GM20431 (cell line): ENCODE measurements around the gene AFF2.
"Not testable (repeated sequence)": the region's sequence is repeated elsewhere in the genome, so short reads cannot be mapped to it uniquely, and the experiment has no call there.

ENCODE experiments used
- in situ Hi-C: fragments of 300-500 bp; cut with MseI, MboI; formaldehyde crosslinking; loops from one replicate; pipeline ENCODE4 v1.15.0; 2020; ENCODE audit warnings: low sequenced_read_pairs; ENCODE audit not compliant: unreplicated experiment

Gene AFF2

DNA sequence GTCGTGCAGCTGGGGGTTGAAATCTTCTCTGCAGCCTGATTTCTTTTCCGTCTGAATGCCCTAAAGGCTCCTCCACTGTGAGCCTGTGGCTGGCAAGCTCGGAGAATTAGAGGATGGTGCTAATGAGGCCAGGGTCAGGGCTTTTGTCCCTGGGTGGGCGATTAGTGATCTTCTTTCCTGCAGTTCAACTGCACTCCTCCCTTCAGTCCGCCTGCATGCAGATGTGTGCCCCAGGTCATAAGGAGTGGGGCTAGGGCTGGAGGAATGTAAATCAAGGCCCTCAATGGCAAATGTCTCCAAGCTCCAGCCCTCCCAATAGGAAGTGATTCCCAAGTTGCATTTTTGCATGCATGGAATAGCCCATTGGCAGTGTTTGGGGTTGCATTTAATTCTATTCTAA, 405.0 kb downstream of the AFF2 start:
- in situ Hi-C loops: no loop called here

GRCh38 chrX:148906628-148907027, 406.2 kb downstream of the AFF2 start:
- in situ Hi-C loops: not testable (repeated sequence)

- in situ Hi-C loops: no loop called here
These were observed 409.3 kb downstream of the AFF2 start for GRCh38 chrX:148909758-148910157.

DNA sequence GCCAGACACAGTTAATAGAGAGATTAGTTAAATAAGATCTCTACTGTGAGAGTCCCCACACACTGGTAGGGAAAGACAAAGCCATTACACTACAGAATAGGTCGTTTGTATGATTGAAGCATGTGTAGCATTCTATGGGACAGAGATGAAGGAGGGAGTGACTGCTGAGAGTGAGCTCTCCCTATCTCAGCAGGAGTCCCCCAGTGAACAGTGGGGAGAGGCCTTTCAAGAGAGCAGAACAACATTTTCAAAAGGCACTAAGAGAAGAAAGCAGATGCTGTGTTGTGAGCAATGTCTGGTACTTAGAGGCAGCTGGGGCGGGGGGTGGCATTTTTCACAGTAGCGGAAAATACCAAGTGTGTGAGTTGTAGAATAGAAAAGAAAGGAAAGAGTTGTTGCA, 413.6 kb downstream of the AFF2 start:
- in situ Hi-C loops: no loop called here

DNA sequence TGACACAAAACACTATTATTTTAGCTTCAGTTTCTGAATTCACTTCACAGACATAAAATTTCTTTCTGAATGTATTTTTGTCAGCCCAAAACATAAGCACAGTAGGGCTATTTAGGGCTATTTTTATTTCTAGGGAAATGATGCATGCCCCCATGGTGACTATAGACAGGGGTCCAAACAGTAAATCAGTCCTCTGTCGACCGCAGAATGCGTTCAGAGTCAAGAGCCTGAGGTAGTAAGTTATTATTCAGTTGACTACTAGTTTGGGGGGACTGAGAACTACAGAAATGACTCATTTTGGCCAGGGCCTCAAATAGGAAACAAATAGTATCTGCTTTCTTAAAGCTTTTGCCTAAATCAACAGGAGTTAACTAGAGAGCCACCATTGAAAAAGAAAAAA, 414.4 kb downstream of the AFF2 start:
- in situ Hi-C loops: no loop called here

DNA sequence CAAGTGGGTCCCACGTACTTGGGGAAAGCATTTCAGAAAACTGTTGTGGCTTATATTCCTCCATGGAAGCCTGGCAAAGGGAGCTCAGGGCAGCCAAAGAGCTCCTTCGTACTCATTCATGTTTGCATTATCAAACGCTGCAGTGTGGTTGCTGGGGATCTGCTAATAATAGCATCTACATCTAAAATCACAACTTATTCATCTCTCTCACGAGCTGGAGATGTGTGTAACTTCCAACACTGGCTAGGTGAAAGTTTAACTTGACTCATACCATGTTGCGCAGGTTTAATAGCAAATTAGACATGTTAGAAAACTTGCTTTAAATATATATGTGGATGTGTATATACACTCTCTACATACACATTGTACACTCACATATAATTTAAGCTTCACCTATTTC, 415.1 kb downstream of the AFF2 start:
- in situ Hi-C loops: no loop called here

DNA sequence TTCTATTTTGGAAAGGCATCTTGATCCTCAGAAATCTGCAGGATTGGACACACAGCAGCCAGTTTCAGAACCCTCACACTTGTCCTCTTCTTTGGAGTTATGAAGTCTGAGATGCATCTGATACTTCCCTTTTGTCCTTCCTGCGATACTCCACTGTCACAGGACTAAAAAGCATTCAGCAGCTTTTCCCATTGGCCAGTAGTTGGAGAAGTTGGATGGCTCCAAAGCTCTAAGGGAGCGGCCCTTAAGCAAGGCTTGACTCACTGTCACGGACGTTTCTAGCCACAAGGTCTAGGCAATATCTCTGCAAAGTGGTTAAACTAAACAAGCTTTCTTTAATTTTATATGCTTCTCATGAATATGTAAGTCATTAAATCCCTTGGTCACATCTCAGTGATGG, 417.0 kb downstream of the AFF2 start:
- in situ Hi-C loops: no loop called here

DNA sequence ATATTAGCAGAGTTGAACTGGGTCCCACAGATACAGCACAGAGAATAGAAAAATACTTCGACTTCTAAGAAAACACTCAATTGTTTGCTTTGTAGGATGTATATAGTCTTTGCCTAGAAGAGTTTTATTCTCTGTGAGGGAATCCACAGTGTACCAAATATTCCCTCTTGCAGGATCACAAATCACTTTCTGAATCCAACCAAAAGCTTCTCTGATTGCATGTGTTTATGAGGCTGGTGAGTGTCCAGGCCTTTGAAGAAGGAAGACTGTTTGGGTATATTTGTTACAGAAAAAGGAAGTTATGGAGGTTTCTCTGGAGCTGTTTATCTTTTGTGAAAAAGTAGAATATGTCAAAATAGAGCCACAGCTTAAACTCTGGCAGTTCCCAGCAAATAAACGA, 423.2 kb downstream of the AFF2 start:
- in situ Hi-C loops: no loop called here

GRCh38 chrX:148926371-148926770, 426.0 kb downstream of the AFF2 start:
- in situ Hi-C loops: no loop called here

DNA sequence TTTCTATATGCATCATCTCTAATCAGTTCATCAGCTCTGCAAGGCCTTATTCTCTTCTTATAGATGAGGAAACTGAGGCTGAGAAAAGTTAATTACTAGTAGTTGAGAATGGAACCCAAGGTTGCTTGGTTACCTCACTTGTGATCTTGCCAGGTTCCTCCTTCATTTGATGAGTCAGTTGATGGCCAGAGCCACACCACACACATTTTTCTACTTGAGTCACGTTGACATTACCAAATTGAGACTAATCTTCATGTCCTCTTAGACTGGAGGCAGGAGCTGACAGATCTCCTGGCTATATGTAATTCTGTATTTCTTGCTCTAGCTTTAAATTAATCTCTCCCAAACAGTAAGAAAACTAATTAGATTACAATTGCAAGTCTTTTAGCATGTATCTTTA, 428.4 kb downstream of the AFF2 start:
- in situ Hi-C loops: no loop called here

DNA sequence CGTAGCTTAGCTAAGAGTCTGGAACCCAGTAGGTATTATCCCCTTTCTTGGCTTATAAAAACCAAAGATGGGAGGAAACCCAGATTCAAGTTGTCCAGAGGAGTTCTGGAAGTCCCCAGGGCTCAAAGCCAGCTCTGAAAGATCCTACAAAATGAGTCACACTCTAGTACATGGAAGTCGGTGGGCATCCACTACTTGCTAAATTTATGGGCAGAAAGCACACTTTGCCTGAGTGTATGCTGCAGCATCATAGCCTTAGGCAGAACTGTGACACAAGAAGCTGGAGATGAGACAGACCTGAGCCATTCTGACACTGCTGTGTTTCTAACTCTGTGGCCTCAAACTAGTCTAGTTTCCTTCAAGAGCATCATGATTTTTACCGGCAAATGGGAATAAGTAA, 429.3 kb downstream of the AFF2 start:
- in situ Hi-C loops: no loop called here

DNA sequence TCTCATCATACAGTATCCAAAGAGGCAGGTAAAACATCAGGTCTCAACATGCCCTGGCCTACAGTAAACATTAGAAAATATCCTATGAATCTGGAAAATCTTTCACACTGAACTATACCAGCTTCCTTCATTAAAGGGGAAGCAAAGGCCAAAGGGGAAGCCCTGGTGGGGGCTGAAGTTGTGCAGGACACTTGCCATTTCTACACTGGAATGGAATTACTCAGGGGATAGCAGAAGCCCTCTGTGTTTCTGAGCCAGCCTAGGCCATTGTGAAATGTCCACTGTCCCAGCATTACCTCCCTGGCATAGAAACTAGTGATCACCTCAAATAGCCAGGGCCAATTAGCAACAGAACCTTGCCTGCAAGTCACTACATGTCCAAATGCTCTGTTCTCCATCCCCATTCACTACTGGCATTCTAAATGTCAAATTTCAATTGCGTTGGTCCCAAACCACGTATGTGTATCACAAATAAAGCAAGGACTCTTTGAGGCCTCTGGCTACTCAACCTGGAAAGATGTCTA, 429.9 kb downstream of the AFF2 start:
- in situ Hi-C loops: no loop called here

DNA sequence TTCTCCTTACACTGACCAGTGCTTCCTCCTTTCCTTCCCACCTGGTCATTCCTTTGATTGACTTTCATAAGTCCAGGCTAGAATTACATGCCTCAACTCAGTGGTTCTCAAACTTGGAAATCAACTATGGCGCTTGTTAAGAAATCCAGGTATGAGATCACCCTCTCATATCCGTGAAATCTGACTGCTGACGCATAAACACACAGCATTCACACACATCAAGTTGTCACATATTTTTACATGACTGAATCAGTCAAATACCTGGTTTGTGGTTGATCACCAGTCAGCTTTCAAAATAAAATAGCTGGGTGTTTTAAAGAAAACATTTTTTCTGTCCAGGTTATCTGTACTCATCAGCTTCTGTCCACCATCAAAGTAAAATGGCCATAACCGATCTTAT, 433.5 kb downstream of the AFF2 start:
- in situ Hi-C loops: no loop called here

DNA sequence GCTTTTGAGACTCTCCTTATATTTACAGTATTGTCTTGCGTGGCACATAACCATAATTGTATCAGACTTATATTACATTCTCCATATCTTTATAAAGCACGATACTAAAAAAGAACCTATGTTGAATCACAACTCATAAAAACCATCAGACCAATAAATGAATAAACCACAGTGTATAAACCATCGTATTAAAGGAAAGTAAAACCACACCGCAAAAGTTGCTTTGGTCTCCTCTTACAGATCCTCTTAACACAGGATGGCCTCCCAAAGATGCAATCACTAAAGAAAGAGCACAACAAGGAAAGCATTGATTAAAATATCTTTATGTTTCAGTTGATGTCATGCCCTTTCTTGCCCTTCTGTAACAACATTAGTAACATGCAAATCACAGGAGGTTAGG, 437.9 kb downstream of the AFF2 start:
- in situ Hi-C loops: no loop called here

DNA sequence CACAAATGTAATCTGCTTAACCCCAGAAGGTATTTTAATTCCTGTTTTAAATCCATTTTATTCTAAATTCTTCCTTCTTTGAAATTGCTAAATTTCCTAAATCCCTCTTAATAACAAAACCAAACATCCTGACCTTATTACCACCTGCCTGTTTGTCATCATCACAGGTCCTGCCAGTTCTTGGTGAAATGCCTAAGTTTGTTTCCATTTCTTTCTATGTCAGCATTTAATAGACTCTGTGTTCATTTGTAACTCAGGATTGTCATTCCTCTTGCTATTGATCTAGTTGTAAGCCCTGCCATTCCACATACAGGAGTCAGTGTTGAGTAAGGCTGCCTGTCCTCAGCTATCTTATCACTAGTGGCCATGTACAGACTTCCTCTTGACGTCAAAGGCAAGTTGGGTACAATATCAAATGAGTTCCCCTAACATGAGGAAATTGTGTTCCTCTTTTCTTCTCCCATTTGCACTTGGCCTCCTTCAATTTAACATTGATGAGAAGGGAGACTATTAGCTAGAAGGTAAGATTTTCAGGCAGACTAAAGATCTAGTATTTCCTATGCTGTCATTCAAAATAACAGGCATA, 440.1 kb downstream of the AFF2 start:
- in situ Hi-C loops: no loop called here

- in situ Hi-C loops: no loop called here
These were observed 442.3 kb downstream of the AFF2 start for GRCh38 chrX:148942754-148943153.

- in situ Hi-C loops: no loop called here
These were observed 447.1 kb downstream of the AFF2 start for GRCh38 chrX:148947399-148947975.

- in situ Hi-C loops: no loop called here
These were observed 455.9 kb downstream of the AFF2 start for GRCh38 chrX:148956352-148956751.

DNA sequence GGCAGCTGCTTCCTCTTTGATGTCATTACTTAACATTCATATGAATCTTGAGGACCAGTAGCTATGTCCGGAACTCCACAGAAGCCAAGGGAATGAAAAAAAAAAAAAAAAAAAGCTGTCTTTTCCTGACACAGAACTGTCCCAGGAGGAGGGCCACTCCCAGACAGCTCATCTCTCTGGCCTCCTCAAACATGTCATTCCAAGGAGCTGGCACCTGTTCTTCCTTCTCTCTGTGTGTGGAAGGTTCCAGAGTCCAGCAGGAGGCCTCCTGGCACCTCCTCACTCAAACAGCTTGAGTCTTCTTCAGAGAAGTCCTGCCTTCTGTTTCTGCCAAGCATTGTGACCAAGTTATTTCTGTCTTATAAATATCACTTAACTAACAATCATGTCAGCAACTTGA, 458.5 kb downstream of the AFF2 start:
- in situ Hi-C loops: no loop called here

- in situ Hi-C loops: no loop called here
These were observed 459.6 kb downstream of the AFF2 start for GRCh38 chrX:148960060-148960459.

DNA sequence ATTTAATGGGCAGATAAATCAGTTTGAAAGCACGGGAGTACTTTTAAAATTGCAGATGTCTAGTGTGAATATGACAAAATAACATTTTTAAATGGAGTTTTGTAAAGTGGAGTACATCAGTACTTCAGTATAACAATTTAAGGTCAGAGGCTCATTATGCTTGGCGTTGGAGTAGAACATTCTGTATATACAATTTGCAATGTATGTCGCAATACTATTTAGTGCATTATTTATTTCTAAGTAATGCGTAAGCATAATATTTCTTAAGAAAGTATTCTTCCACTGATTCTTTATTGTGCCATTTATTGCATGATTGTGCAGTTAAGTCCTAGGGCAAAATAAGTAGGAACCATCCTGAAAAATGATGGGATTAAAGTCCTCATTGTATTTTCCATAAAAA, 461.6 kb downstream of the AFF2 start:
- in situ Hi-C loops: no loop called here
